WTC11 (cell line): ENCODE measurements around the gene SREBF1.

Source experiments
- ESRRA ChIP-seq: sonication (generic); formaldehyde crosslinking; IDR thresholded peaks from 2 replicates; pipeline ENCODE4 v1.8.1; 2022; ENCODE audit warnings: mild to moderate bottlenecking, missing genetic modification reagents, borderline replicate concordance
- SMAD4 ChIP-seq: sonication (generic); formaldehyde crosslinking; IDR thresholded peaks from 2 replicates; pipeline ENCODE4 v1.8.0; 2022; ENCODE audit warnings: mild to moderate bottlenecking, missing genetic modification reagents
- ZNF317 ChIP-seq: sonication (generic); formaldehyde crosslinking; IDR thresholded peaks from 2 replicates; pipeline ENCODE4 v1.8.1; 2023; ENCODE audit warnings: low read depth, mild to moderate bottlenecking, moderate library complexity, missing genetic modification reagents, borderline replicate concordance
- TF ChIP-seq, protein P1 (sequence below): sonication (generic); formaldehyde crosslinking; IDR thresholded peaks from 2 replicates; pipeline ENCODE4 v1.8.0; 2022; ENCODE audit warnings: mild to moderate bottlenecking, missing genetic modification reagents

DNA sequence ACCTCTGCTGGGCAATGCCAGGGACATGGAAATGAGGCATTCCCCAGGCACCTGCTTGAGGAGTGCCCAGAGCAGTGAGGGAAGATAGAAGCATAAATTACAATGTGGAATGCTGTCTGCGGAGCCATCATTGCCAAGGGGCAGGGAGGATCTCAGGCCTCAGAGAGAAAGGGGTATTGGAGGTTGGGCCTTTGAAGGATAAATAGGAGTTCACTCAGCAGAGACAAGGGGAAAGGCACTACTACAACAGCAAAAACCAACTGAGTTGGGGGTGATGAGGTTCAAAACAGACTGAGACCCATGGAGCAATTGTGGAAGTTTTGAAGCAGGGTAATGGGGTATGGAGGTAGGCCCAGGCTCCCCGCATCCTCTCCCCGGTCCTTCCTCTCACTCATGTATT lies 32.8 kb downstream of the SREBF1 start:
- no peak for TF ChIP-seq ESRRA
- no peak for TF ChIP-seq SMAD4
- TF ChIP-seq, protein P1, sequence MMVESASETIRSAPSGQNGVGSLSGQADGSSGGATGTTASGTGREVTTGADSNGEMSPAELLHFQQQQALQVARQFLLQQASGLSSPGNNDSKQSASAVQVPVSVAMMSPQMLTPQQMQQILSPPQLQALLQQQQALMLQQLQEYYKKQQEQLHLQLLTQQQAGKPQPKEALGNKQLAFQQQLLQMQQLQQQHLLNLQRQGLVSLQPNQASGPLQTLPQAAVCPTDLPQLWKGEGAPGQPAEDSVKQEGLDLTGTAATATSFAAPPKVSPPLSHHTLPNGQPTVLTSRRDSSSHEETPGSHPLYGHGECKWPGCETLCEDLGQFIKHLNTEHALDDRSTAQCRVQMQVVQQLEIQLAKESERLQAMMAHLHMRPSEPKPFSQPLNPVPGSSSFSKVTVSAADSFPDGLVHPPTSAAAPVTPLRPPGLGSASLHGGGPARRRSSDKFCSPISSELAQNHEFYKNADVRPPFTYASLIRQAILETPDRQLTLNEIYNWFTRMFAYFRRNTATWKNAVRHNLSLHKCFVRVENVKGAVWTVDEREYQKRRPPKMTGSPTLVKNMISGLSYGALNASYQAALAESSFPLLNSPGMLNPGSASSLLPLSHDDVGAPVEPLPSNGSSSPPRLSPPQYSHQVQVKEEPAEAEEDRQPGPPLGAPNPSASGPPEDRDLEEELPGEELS = no peak
- no peak for TF ChIP-seq ZNF317 (CRISPR knock-in tag)
